Mesendoderm (in vitro differentiated cells): Measurements from ENCODE around the gene F7. TPM values are rescaled to one million over a fixed set of nuclear protein-coding genes. Genes with fewer than 3 reads are reported as not detected.
"Not testable (repeated sequence)": the region's sequence is repeated elsewhere in the genome, so short reads cannot be mapped to it uniquely, and the experiment has no call there.

ENCODE experiments used
- DNase-seq: peaks from one replicate; pipeline ENCODE4 v3.0.0; 2013
- H2AK5ac ChIP-seq: 2 replicates; pipeline ENCODE4 v1.6.1; 2013; ENCODE audit warnings: low read length, inconsistent platforms
- H2BK120ac ChIP-seq: 2 replicates; pipeline ENCODE4 v1.6.1; 2013; ENCODE audit warnings: low read depth, mild to moderate bottlenecking, low read length, moderate library complexity, mixed read lengths
- H2BK15ac ChIP-seq: replicated peaks from 2 replicates; pipeline ENCODE4 v1.6.1; 2013; ENCODE audit warnings: low read depth, mild to moderate bottlenecking, moderate library complexity
- H2BK5ac ChIP-seq: 2 replicates; pipeline ENCODE4 v1.6.1; 2013; ENCODE audit warnings: low read length, inconsistent platforms
- H3K18ac ChIP-seq: 2 replicates; pipeline ENCODE4 v1.6.1; 2013; ENCODE audit warnings: mild to moderate bottlenecking, low read length, mixed read lengths
- H3K23ac ChIP-seq: one replicate; pipeline ENCODE4 v1.6.1; 2013; ENCODE audit warnings: low read length
- H3K27ac ChIP-seq: 2 replicates; pipeline ENCODE4 v1.5.1; 2013; ENCODE audit warnings: low read depth, mild to moderate bottlenecking, inconsistent platforms, low read length, moderate library complexity
- H3K27me3 ChIP-seq: 2 replicates; pipeline ENCODE4 v1.6.1; 2013; ENCODE audit warnings: low read length, control low read depth, mild to moderate bottlenecking, inconsistent platforms; ENCODE audit not compliant: insufficient read depth, poor library complexity
- H3K36me3 ChIP-seq: 2 replicates; pipeline ENCODE4 v1.6.1; 2013; ENCODE audit warnings: low read length, inconsistent platforms; ENCODE audit not compliant: control insufficient read depth, insufficient read depth
- H3K4ac ChIP-seq: one replicate; pipeline ENCODE4 v1.6.1; 2013; ENCODE audit warnings: low read depth, mild to moderate bottlenecking, low read length, moderate library complexity
- H3K4me1 ChIP-seq: 2 replicates; pipeline ENCODE4 v1.6.1; 2013; ENCODE audit warnings: low read depth, low read length, inconsistent platforms; ENCODE audit not compliant: control insufficient read depth
- H3K4me2 ChIP-seq: 2 replicates; pipeline ENCODE4 v1.6.1; 2013; ENCODE audit warnings: low read length
- H3K4me3 ChIP-seq: 2 replicates; pipeline ENCODE4 v1.5.1; 2013; ENCODE audit warnings: mild to moderate bottlenecking, low read length
- H3K56ac ChIP-seq: one replicate; pipeline ENCODE4 v1.6.1; 2013; ENCODE audit warnings: low read length
- H3K79me1 ChIP-seq: 2 replicates; pipeline ENCODE4 v1.6.1; 2013; ENCODE audit warnings: low read length, inconsistent platforms
- H3K79me2 ChIP-seq: 2 replicates; pipeline ENCODE4 v1.6.1; 2013; ENCODE audit warnings: mild to moderate bottlenecking, low read length; ENCODE audit not compliant: control insufficient read depth, insufficient read depth
- H3K9ac ChIP-seq: 2 replicates; pipeline ENCODE4 v1.6.1; 2013; ENCODE audit warnings: low read length, inconsistent platforms
- H4K5ac ChIP-seq: one replicate; pipeline ENCODE4 v1.6.1; 2013; ENCODE audit warnings: low read length
- H4K8ac ChIP-seq: one replicate; pipeline ENCODE4 v1.6.1; 2013; ENCODE audit warnings: low read depth, mild to moderate bottlenecking, control low read depth, low read length, moderate library complexity
- WGBS: extraction: QIAGEN DNeasy Blood & Tissue Kit; methylation state at CpG from one replicate; pipeline ENCODE4 v1.1.7; 2013; ENCODE audit warnings: low lambda C conversion rate, missing lambda C conversion rate; ENCODE audit not compliant: insufficient coverage; ENCODE audit errors: extremely low coverage; 5-methylcytosine and 5-hydroxymethylcytosine counted together
- polyA plus RNA-seq, 2 experiments: library from polyadenylated mRNA; stranded (reverse); fragments of 200-250 nt; gene quantifications; one replicate each; pipeline ENCODE4 v1.2.3, GENCODE V29; 2013

Gene F7
- polyA plus RNA-seq (2013, experiment 1 of 2), result 0.20 TPM
- polyA plus RNA-seq (2013, experiment 2 of 2), result 0.18 TPM

DNA sequence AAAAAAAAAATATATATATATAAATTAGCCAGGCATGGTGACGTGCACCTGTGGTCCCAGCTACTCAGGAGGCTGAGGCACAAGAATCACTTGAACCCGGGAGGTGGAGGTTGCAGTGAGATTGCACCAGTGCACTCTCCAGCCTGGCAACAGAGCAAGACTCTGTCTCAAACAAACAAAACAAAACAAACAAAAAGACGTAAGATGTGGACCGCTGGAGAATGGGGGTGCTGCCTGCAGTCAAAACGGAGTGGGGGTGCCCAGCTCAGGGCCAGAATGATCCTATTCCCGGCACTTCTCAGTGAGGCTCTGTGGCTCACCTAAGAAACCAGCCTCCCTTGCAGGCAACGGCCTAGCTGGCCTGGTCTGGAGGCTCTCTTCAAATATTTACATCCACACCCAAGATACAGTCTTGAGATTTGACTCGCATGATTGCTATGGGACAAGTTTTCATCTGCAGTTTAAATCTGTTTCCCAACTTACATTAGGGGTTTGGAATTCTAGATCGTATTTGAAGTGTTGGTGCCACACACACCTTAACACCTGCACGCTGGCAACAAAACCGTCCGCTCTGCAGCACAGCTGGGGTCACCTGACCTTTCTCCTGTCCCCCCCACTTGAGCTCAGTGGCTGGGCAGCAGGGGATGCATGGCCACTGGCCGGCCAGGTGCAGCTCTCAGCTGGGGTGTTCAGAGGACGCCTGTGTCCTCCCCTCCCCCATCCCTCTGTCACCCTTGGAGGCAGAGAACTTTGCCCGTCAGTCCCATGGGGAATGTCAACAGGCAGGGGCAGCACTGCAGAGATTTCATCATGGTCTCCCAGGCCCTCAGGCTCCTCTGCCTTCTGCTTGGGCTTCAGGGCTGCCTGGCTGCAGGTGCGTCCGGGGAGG is at the start of gene F7:
F7 (plus strand) TSS at position 760 of the 889 bp plus-strand sequence; CDS start at position 811, 51 bp downstream.
- Histone ChIP-seq H3K4me1 (no peaks in the 10 kb centered on the region), H3K9ac (no peak within 1 kb of the TSS), H4K5ac (no peak within 1 kb of the TSS), H4K8ac (no peak within 1 kb of the TSS), H3K79me2 (no peaks in the 10 kb centered on the region), H3K56ac (no peak within 1 kb of the TSS), H3K79me1 (no peaks in the 10 kb centered on the region), H2BK15ac (no peak within 1 kb of the TSS), H3K36me3 (no peaks in the 10 kb centered on the region), H3K18ac (no peak within 1 kb of the TSS), H2BK5ac (no peak within 1 kb of the TSS), H2AK5ac (no peak within 1 kb of the TSS), H3K4me2 (no peak within 1 kb of the TSS), H3K27ac (no peak within 1 kb of the TSS), H3K27me3 (peaks cover 2% of the 10 kb centered on the region), H2BK120ac (no peak within 1 kb of the TSS), H3K4me3 (no peak within 1 kb of the TSS), H3K23ac (no peak within 1 kb of the TSS), H3K4ac (no peak within 1 kb of the TSS)
- WGBS, result no CpG with 5 or more reads among the region's 17 CpGs
- no peak for DNase-seq

DNA sequence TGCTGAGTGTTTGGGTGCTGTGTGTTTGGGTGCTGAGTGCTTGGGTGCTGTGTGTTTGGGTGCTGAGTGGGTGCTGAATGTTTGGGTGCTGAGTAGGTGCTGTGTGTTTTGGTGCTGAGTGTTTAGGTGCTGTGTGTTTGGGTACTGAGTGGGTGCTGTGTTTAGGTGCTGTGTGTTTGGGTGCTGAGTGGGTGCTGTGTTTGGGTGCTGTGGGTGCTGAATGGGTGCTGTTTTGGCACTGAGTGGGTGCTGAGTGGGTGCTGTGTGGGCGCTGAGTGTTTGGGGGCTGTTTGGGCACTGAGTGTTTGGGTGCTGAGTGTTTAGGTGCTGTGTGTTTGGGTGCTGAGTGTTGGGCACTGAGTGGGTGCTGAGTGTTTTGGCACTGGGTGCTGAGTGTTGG is 48.5 kb upstream of the F7 start:
- H3K27ac ChIP-seq, result no peak overlapping the region
- no peak overlapping the region for H2BK15ac ChIP-seq
- H4K8ac ChIP-seq, result no peak overlapping the region
- no peak overlapping the region for H3K4ac ChIP-seq
- no peaks in the 10 kb centered on the region for H3K79me1 ChIP-seq
- no peak overlapping the region for H2BK120ac ChIP-seq
- H3K4me1 ChIP-seq, result no peaks in the 10 kb centered on the region
- H3K79me2 ChIP-seq, result no peaks in the 10 kb centered on the region
- no peaks in the 10 kb centered on the region for H3K36me3 ChIP-seq
- no peak overlapping the region for H3K4me3 ChIP-seq
- H2BK5ac ChIP-seq, result no peak overlapping the region
- H3K9ac ChIP-seq, result no peak overlapping the region
- DNase-seq, result no peak
- H3K27me3 ChIP-seq, result no peaks in the 10 kb centered on the region
- H3K56ac ChIP-seq, result no peak overlapping the region
- H3K23ac ChIP-seq, result no peak overlapping the region
- WGBS, result no CpG with 5 or more reads among the region's 1 CpG
- H3K18ac ChIP-seq, result no peak overlapping the region
- H3K4me2 ChIP-seq, result no peak overlapping the region
- H2AK5ac ChIP-seq, result no peak overlapping the region
- H4K5ac ChIP-seq, result no peak overlapping the region

DNA sequence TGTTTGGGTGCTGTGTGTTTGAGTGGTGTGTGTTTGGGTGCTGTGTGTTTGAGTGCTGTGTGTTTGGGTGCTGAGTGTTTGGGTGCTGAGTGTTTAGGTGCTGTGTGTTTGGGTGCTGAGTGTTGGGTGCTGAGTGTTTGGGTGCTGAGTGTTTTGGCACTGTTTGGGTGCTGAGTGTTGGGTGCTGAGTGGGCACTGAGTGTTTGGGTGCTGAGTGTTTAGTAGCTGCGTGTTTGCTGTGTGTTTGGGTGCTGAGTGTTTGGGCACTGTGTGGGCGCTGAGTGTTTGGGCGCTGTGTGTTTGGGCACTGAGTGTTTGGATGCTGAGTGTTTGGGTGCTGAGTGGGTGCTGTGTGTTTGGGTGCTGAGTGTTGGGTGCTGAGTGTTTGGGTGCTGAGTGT is 48.0 kb upstream of the F7 start:
- no CpG with 5 or more reads among the region's 3 CpGs for WGBS

DNA sequence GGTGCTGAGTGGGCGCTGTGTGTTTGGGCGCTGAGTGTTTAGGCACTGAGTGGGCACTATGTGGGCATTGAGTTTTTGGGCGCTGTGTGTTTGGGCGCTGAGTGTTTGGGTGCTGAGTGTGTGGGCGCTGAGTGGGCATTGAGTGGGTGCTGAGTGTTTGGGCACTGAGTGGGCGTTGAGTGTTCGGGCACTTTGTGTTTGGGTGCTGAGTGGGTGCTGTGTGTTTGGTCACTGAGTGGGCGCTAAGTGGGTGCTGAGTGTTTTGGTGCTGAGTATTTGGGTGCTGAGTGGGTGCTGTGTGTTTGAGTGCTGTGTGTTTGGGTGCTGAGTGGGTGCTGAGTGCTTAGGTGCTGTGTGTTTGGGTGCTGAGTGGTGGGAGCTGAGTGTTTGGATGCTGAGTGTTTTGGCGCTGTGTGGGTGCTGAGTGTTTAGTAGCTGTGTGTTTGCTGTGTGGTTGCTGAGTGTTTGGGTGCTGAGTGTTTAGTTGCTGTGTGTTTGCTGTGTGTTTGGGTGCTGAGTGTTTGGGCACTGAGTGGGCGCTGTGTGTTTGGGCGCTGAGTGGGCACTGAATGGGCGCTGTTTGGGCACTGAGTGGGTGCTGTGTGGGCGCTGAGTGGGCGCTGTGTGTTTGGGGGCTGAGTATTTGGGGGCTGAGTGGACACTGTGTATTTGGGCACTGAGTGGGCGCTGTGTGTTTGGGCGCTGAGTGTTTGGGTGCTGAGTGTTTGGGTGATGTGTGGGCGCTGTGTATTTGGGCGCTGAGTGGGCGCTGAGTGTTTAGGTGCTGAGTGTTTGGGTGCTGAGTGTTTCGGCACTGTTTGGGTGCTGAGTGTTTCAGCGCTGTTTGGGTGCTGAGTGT is 47.2 kb upstream of the F7 start:
- H3K4me3 ChIP-seq, result no peak overlapping the region
- H3K27ac ChIP-seq, result no peak overlapping the region
- no peaks in the 10 kb centered on the region for H3K4me1 ChIP-seq
- no CpG with 5 or more reads among the region's 21 CpGs for WGBS
- no peak overlapping the region for H3K4me2 ChIP-seq
- no peak overlapping the region for H3K4ac ChIP-seq
- H3K79me2 ChIP-seq, result no peaks in the 10 kb centered on the region
- H3K79me1 ChIP-seq, result no peaks in the 10 kb centered on the region
- H3K9ac ChIP-seq, result no peak overlapping the region
- no peak overlapping the region for H2BK15ac ChIP-seq
- no peak overlapping the region for H2AK5ac ChIP-seq
- no peak overlapping the region for H3K56ac ChIP-seq
- no peak overlapping the region for H4K5ac ChIP-seq
- no peak overlapping the region for H3K23ac ChIP-seq
- no peaks in the 10 kb centered on the region for H3K27me3 ChIP-seq
- H3K36me3 ChIP-seq, result no peaks in the 10 kb centered on the region
- no peak overlapping the region for H4K8ac ChIP-seq
- H2BK5ac ChIP-seq, result no peak overlapping the region
- H2BK120ac ChIP-seq, result no peak overlapping the region
- no peak for DNase-seq
- H3K18ac ChIP-seq, result no peak overlapping the region

More for the DNA sequence above, 48.0 kb upstream of the F7 start:
- not testable (repeated sequence) for H3K18ac ChIP-seq, H3K4me2 ChIP-seq, H3K27ac ChIP-seq, H3K4me3 ChIP-seq, H3K27me3 ChIP-seq, H3K79me2 ChIP-seq, H3K9ac ChIP-seq, H4K5ac ChIP-seq, H2BK120ac ChIP-seq, H4K8ac ChIP-seq, H2BK15ac ChIP-seq, H3K79me1 ChIP-seq, H3K4me1 ChIP-seq, H3K23ac ChIP-seq, H3K56ac ChIP-seq, H3K36me3 ChIP-seq, H3K4ac ChIP-seq, H2BK5ac ChIP-seq, H2AK5ac ChIP-seq, DNase-seq

DNA sequence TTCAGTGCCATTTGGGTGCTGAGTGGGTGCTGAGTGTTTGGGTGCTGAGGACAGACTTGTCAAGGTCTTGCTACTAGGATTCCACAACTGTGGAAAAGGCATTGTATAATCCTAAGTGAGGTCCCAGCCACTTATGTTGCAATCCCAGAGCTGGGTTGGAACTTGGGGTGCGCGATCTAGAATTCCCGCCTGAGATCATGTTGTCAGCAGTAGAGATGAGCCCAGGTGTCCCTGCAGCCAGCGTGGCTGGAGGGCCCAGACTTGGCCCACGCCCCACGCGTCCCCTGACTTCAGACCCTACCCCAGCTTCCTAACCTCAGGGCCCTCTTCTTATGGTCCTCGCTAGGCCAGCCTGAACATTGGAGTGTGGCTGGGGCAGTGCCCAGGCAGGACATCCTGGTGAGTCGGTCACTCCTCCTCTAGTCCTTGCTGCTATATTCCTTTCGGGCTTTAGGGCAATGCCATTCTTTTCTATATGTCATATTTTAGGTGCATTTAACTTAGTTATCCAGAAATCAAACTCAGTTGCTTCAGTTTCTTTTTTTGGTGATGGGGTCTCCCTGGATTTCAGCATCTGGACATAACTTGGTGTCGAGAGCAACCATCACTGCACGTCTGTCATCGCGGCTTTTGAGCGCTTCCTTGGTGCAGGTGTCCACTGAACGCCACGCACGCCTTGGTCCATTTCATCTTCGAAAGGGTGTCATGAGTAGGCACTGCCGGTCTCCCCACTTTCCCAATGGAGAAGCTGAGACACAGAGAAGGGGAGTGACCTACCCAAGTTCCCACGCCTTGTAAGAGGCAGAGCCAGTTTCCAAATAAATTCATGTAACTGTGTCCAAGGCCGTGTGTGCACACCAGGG is 46.4 kb upstream of the F7 start:
- H3K79me1 ChIP-seq, result no peaks in the 10 kb centered on the region
- no CpG with 5 or more reads among the region's 22 CpGs for WGBS
- H3K4me2 ChIP-seq, result no peak overlapping the region

More for the DNA sequence above, 46.4 kb upstream of the F7 start:
- no peak overlapping the region for H3K27ac ChIP-seq
- H3K36me3 ChIP-seq, result no peaks in the 10 kb centered on the region
- no peak overlapping the region for H2BK5ac ChIP-seq
- no peak overlapping the region for H2AK5ac ChIP-seq
- H3K27me3 ChIP-seq, result no peaks in the 10 kb centered on the region
- no peak overlapping the region for H3K4ac ChIP-seq
- H3K4me3 ChIP-seq, result no peak overlapping the region
- no peak overlapping the region for H4K8ac ChIP-seq
- H2BK120ac ChIP-seq, result no peak overlapping the region
- H3K79me2 ChIP-seq, result no peaks in the 10 kb centered on the region
- H3K18ac ChIP-seq, result no peak overlapping the region
- no peak for DNase-seq
- H4K5ac ChIP-seq, result no peak overlapping the region
- H3K4me1 ChIP-seq, result no peaks in the 10 kb centered on the region
- no peak overlapping the region for H2BK15ac ChIP-seq
- H3K23ac ChIP-seq, result no peak overlapping the region
- H3K56ac ChIP-seq, result no peak overlapping the region
- no peak overlapping the region for H3K9ac ChIP-seq
